Astrocyte (in vitro differentiated cells and primary cell): ENCODE results near the gene NPLOC4. TPM values are rescaled to one million over a fixed set of nuclear protein-coding genes. Genes with fewer than 3 reads are reported as not detected.

Experiments
- DNase-seq: peaks from one replicate; pipeline ENCODE4 v3.0.0-alpha.2; 2010; ENCODE audit warnings: low read depth
- FAIRE-seq: peaks from 2 replicates; lab custom pipeline; 2011; peaks lifted over from hg19 to GRCh38; lab: Jason Lieb, UNC
- H2AFZ ChIP-seq: 2 replicates; pipeline ENCODE4 v1.6.0; 2012; ENCODE audit warnings: low read depth, low read length, inconsistent platforms
- H3K27ac ChIP-seq: 2 replicates; pipeline ENCODE4 v1.5.1; 2011; ENCODE audit warnings: low read depth, low read length, inconsistent platforms
- H3K27me3 ChIP-seq: 2 replicates; pipeline ENCODE4 v1.6.0; 2011; ENCODE audit warnings: low read length, inconsistent platforms; ENCODE audit not compliant: insufficient read depth
- H3K36me3 ChIP-seq: 2 replicates; pipeline ENCODE4 v1.5.1; 2011; ENCODE audit warnings: low read length, inconsistent platforms; ENCODE audit not compliant: insufficient read depth
- H3K4me1 ChIP-seq: 2 replicates; pipeline ENCODE4 v1.5.1; 2011; ENCODE audit warnings: low read length, inconsistent platforms; ENCODE audit not compliant: insufficient read depth
- H3K4me2 ChIP-seq: 2 replicates; pipeline ENCODE4 v1.6.0; 2012; ENCODE audit warnings: low read length, inconsistent platforms
- H3K4me3 ChIP-seq: 2 replicates; pipeline ENCODE4 v1.5.1; 2011; ENCODE audit warnings: low read depth, mild to moderate bottlenecking, low read length, inconsistent platforms; ENCODE audit not compliant: insufficient read depth
- H3K79me2 ChIP-seq: 2 replicates; pipeline ENCODE4 v1.6.0; 2012; ENCODE audit warnings: mild to moderate bottlenecking, low read length, inconsistent platforms; ENCODE audit not compliant: insufficient read depth
- H3K9ac ChIP-seq: 2 replicates; pipeline ENCODE4 v1.6.0; 2012; ENCODE audit warnings: mild to moderate bottlenecking, low read length, inconsistent platforms
- H3K9me3 ChIP-seq: 2 replicates; pipeline ENCODE4 v1.5.1; 2012; ENCODE audit warnings: low read depth, mild to moderate bottlenecking, low read length, inconsistent platforms; ENCODE audit not compliant: insufficient read depth
- H4K20me1 ChIP-seq: 2 replicates; pipeline ENCODE4 v1.6.0; 2012; ENCODE audit warnings: low read length, inconsistent platforms; ENCODE audit not compliant: insufficient read depth
- H3K27ac Mint-ChIP-seq: one replicate; pipeline ENCODE4 v1.8.0; 2021; ENCODE audit warnings: mild to moderate bottlenecking, mixed read lengths; ENCODE audit not compliant: unreplicated experiment
- H3K27me3 Mint-ChIP-seq: one replicate; pipeline ENCODE4 v1.8.0; 2021; ENCODE audit warnings: low read depth, mixed read lengths; ENCODE audit not compliant: unreplicated experiment
- H3K36me3 Mint-ChIP-seq: one replicate; pipeline ENCODE4 v1.8.0; 2021; ENCODE audit warnings: low read depth, mixed read lengths; ENCODE audit not compliant: unreplicated experiment
- H3K4me1 Mint-ChIP-seq: one replicate; pipeline ENCODE4 v1.8.0; 2021; ENCODE audit warnings: low read depth, mixed read lengths; ENCODE audit not compliant: unreplicated experiment
- H3K4me3 Mint-ChIP-seq: one replicate; pipeline ENCODE4 v1.8.0; 2021; ENCODE audit warnings: mild to moderate bottlenecking, moderate library complexity, mixed read lengths; ENCODE audit not compliant: unreplicated experiment
- H3K9me3 Mint-ChIP-seq: one replicate; pipeline ENCODE4 v1.8.0; 2021; ENCODE audit warnings: mild to moderate bottlenecking, mixed read lengths; ENCODE audit not compliant: unreplicated experiment
- CTCF ChIP-seq: IDR thresholded peaks from 2 replicates; pipeline ENCODE4 v1.5.1; 2011; ENCODE audit warnings: low read depth, mild to moderate bottlenecking, inconsistent platforms, low read length, moderate library complexity; ENCODE audit not compliant: insufficient read depth
- EZH2 ChIP-seq: IDR thresholded peaks from 2 replicates; pipeline ENCODE4 v1.6.1; 2012; ENCODE audit warnings: mild to moderate bottlenecking, low read length, inconsistent platforms; ENCODE audit not compliant: insufficient read depth
- total RNA-seq: library from RNA; stranded (reverse); gene quantifications from 2 replicates; pipeline ENCODE4 v1.2.1, GENCODE V29; 2021

The NPLOC4 gene
- total RNA-seq, 1 donor from 2014 or later, result 125 TPM

- Histone ChIP-seq H3K4me2 (no peak within 1 kb of the TSS), H3K9ac (no peak within 1 kb of the TSS), H3K4me3 (no peak within 1 kb of the TSS), H3K79me2 (no peaks in the 10 kb centered on the region), H3K27me3 (no peaks in the 10 kb centered on the region), H4K20me1 (no peaks in the 10 kb centered on the region), H3K36me3 (no peaks in the 10 kb centered on the region), H3K27ac (no peak within 1 kb of the TSS), H3K4me1 (peaks cover 8% of the 10 kb centered on the region), H2AFZ (no peak within 1 kb of the TSS), H3K9me3 (no peaks in the 10 kb centered on the region)
- no peak for FAIRE-seq
- TF ChIP-seq EZH2 (no peak), CTCF (no peak)
- Mint-ChIP-seq H3K27me3 (no peaks in the 10 kb centered on the region), H3K27ac (no peak within 1 kb of the TSS), H3K9me3 (no peaks in the 10 kb centered on the region), H3K4me1 (no peaks in the 10 kb centered on the region), H3K4me3 (no peak within 1 kb of the TSS), H3K36me3 (no peaks in the 10 kb centered on the region)
- DNase-seq, result no peak
These were observed 19.3 kb upstream of the NPLOC4 start, which contains the start of gene PDE6G for GRCh38 chr17:81656118-81656743. PDE6G (minus strand) TSS chr17:81656542; CDS start chr17:81653305, 3,237 bp downstream.

- no peak overlapping the region for H3K4me2 ChIP-seq
- H3K36me3 ChIP-seq, result no peaks in the 10 kb centered on the region
- Mint-ChIP-seq H3K36me3 (no peaks in the 10 kb centered on the region), H3K9me3 (no peaks in the 10 kb centered on the region), H3K4me3 (no peak overlapping the region), H3K4me1 (no peaks in the 10 kb centered on the region), H3K27me3 (no peaks in the 10 kb centered on the region), H3K27ac (no peak overlapping the region)
- no peaks in the 10 kb centered on the region for H4K20me1 ChIP-seq
- H3K27ac ChIP-seq, result no peak overlapping the region
- H3K9ac ChIP-seq, result no peak overlapping the region
- DNase-seq (no peak), FAIRE-seq (no peak)
- no peaks in the 10 kb centered on the region for H3K27me3 ChIP-seq
- no peak overlapping the region for H3K4me3 ChIP-seq
- H3K4me1 ChIP-seq, result peaks cover 8% of the 10 kb centered on the region
- no peaks in the 10 kb centered on the region for H3K79me2 ChIP-seq
- TF ChIP-seq CTCF (no peak), EZH2 (no peak)
- H3K9me3 ChIP-seq, result no peaks in the 10 kb centered on the region
- H2AFZ ChIP-seq, result no peak overlapping the region
These were observed 18.6 kb upstream of the NPLOC4 start for GRCh38 chr17:81655378-81656117.
